Muscle of leg (tissue), 11 donors: Measurements from ENCODE around the gene COP1. TPM values are rescaled to one million over a fixed set of nuclear protein-coding genes. Genes with fewer than 3 reads are reported as not detected.

Source experiments
- DNase-seq: peaks from one replicate; pipeline ENCODE4 v3.0.0; 2013
- H3K27ac ChIP-seq: one replicate; pipeline ENCODE4 v1.5.1; 2013; ENCODE audit warnings: mild to moderate bottlenecking, low read length, control low read depth
- H3K27me3 ChIP-seq: one replicate; pipeline ENCODE4 v1.6.1; 2013; ENCODE audit warnings: low read length; ENCODE audit not compliant: control insufficient read depth, insufficient read depth
- H3K36me3 ChIP-seq: one replicate; pipeline ENCODE4 v1.6.1; 2013; ENCODE audit warnings: low read length; ENCODE audit not compliant: control insufficient read depth, insufficient read depth
- H3K4me1 ChIP-seq: one replicate; pipeline ENCODE4 v1.6.1; 2013; ENCODE audit warnings: low read length; ENCODE audit not compliant: control insufficient read depth, insufficient read depth
- H3K4me3 ChIP-seq: one replicate; pipeline ENCODE4 v1.5.1; 2013; ENCODE audit warnings: low read length, control low read depth
- H3K9me3 ChIP-seq: replicated peaks from 2 replicates; pipeline ENCODE4 v1.6.1; 2013; ENCODE audit warnings: low read depth, low read length; ENCODE audit not compliant: control insufficient read depth
- WGBS: methylation state at CpG from one replicate; pipeline ENCODE4 v1.1.5; 2013; ENCODE audit warnings: missing lambda C conversion rate; ENCODE audit not compliant: insufficient coverage; 5-methylcytosine and 5-hydroxymethylcytosine counted together
- polyA plus RNA-seq, 8 donors: library from polyadenylated mRNA; unstranded; fragments of 120-200 nt; gene quantifications; one replicate each; pipeline versions ENCODE4 v1.2.1 to v1.2.3, GENCODE V29; 2013; ENCODE audit warnings: inconsistent platforms in 1 of 8, low replicate concordance in 1 of 8; ENCODE audit not compliant: insufficient read length in 8 of 8, insufficient read depth in 1 of 8
- total RNA-seq: library from RNA; stranded (reverse); fragments of 120-200 nt; gene quantifications from one replicate; pipeline ENCODE4 v1.2.4, GENCODE V29; 2013

The COP1 gene
- total and polyA plus RNA-seq, 9 donors, result 32.8 to 41.9 (median 35.5) TPM

DNA sequence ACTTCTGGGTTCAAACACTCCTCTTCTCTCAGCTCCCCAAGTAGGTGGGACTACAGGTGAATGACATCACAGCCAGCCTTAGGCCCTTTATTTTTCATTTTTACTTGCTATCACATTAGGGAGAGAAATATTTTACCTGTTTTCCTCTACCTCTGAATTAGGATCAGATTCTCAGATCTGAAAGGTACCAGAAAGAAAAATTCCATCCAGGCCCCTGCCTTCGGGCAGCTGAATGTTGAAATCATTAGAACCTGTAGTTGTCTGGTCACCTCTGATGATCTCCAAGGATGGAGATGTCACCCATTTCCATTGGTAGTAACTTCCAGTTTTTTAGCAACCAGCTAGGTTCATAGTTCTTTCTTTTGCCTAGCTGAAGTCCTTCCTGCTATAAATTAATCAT, 288.1 kb downstream of the COP1 start:
- Histone ChIP-seq H3K27me3 (no peaks in the 10 kb centered on the region), H3K9me3 (no peaks in the 10 kb centered on the region), H3K4me3 (no peak overlapping the region), H3K4me1 (no peaks in the 10 kb centered on the region), H3K36me3 (no peaks in the 10 kb centered on the region), H3K27ac (no peak overlapping the region)
- DNase-seq, result no peak
- 63% methylated on average over 1 of the region's 1 CpG for WGBS

DNA sequence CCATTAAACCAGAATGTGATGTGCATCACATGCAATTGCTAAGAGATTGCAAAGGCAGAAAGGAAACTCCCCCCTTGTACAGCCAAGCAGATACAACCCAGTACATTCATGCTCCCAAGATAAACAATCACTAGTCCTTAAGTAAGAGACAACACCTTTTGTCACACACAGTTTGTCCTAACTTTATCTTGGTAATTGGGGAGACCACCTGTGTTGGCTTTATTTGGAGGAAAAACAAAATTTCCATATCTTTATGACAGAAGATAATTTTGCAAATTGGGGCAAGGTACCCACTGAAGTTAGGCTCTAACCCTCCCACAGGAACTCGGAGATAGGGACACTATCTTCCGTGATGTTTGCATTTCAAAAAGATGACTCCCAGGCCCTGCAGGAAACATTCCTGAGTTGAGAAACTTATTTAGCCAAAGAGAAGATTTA, 288.7 kb downstream of the COP1 start:
- Histone ChIP-seq H3K36me3 (no peaks in the 10 kb centered on the region), H3K27ac (no peak overlapping the region), H3K4me3 (no peak overlapping the region), H3K27me3 (no peaks in the 10 kb centered on the region), H3K9me3 (no peaks in the 10 kb centered on the region), H3K4me1 (no peaks in the 10 kb centered on the region)
- no CpG with 5 or more reads among the region's 2 CpGs for WGBS
- DNase-seq, result no peak

DNA sequence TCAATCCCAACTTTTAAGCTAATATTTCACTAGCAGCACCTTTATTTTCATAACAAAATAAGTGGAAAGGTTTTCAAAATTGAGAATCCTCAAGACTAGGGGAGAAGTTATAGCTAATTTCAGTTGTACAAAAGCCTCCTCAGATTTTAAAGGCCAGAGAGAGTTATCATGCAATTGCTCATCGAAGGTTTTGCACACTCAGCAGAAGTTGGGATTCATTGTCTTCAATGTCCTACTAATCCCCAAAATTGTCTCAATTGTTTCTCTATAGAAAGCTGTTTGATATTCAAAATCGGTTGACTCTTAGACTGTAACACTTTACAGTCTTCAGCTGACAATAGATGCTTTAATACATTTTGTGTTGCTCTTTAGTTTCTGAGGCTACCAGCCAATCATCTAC, 293.0 kb downstream of the COP1 start:
- H3K9me3 ChIP-seq, result peaks cover 15% of the 10 kb centered on the region
- WGBS, result no CpG with 5 or more reads among the region's 2 CpGs
- no peaks in the 10 kb centered on the region for H3K27me3 ChIP-seq
- no peak overlapping the region for H3K27ac ChIP-seq
- H3K36me3 ChIP-seq, result peaks cover 4% of the 10 kb centered on the region
- H3K4me3 ChIP-seq, result no peak overlapping the region
- no peaks in the 10 kb centered on the region for H3K4me1 ChIP-seq
- no peak for DNase-seq

DNA sequence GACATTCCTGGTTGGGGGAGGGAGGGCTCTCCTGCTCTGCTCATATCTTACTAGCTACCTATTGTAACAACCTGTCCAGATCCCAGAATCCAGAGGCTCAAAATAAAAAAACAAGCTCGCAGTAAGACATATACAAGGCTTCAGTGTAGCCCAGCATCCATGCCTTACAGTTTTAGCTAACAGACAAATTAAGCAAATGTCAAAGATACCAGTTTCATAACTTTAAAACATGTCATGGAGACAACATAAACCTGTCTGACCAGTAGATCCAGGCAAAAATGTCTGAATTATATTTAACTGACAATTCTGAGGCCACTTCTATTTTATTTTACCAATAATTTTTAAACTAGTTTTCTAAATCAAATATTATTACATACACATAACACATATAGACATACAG, 295.9 kb downstream of the COP1 start:
- Histone ChIP-seq H3K4me3 (no peak overlapping the region), H3K36me3 (peaks cover 4% of the 10 kb centered on the region), H3K9me3 (peaks cover 15% of the 10 kb centered on the region), H3K4me1 (no peaks in the 10 kb centered on the region), H3K27me3 (no peaks in the 10 kb centered on the region), H3K27ac (no peak overlapping the region)
- DNase-seq, result no peak
- 100% methylated on average over 1 of the region's 1 CpG for WGBS

DNA sequence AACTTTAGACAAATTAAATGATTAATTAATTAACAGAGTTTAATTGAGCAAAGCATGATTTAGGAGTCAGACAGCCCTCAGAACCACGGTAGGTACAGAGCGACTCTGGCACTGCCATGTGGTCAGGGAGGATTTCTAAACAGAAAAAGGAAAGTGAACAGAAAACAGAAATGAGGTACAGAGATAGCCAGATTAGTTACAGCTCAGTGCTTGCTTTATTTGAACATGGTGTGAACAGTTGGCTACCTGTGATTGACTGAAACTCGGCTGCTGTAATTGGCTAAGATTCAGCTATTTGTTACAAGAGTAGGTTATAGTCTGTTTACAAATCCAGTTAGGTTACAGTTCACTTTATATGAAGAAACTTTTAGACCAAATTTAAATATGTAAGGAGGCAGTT, 300.7 kb downstream of the COP1 start:
- Histone ChIP-seq H3K27me3 (no peaks in the 10 kb centered on the region), H3K27ac (no peak overlapping the region), H3K4me1 (no peaks in the 10 kb centered on the region), H3K9me3 (peaks cover 11% of the 10 kb centered on the region), H3K4me3 (no peak overlapping the region), H3K36me3 (peaks cover 6% of the 10 kb centered on the region)
- no peak for DNase-seq
- WGBS, result no CpG with 5 or more reads among the region's 3 CpGs

DNA sequence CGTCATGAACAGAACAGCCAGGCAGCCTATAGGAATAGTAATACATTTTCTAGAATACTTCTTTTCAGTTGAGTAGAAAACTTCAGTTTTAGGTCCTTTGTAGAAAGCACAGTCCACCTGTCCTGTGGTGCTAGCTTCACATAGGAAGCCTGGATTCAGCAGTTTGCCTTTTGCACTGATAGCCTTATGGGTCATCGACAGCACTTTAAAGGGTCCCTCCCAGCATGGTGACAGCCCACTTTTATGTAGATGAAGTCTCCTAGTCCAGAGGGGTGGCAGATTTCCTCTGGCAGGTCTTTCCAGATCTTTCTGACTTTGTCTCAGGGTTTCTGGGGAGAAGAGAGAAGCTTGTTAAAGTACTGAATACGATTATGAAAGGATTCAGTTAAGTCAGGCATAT, 302.3 kb downstream of the COP1 start:
- H3K4me3 ChIP-seq, result no peak overlapping the region
- WGBS, result no CpG with 5 or more reads among the region's 3 CpGs
- H3K4me1 ChIP-seq, result no peaks in the 10 kb centered on the region
- H3K36me3 ChIP-seq, result peaks cover 2% of the 10 kb centered on the region
- no peak overlapping the region for H3K27ac ChIP-seq
- H3K27me3 ChIP-seq, result no peaks in the 10 kb centered on the region
- no peaks in the 10 kb centered on the region for H3K9me3 ChIP-seq
- no peak for DNase-seq

DNA sequence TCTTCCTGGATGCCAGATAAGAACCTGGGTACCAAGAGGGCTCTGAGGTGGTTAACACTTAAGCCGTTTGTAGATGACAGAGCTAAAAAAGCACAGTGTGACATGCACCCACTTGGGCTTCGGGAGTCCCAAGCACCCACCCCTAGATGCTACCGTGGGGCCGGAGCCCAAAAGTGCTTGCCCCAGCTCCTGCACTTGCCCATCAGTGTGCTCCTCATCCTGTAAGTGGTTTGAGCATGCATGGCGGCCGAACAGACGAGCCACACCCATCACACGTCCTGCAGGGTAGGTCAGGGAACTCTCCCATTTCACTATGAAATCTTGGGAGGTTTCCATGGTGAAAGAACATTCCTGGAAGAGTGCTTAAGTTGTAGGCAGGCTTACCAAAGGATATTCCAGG, 304.8 kb downstream of the COP1 start:
- no peak overlapping the region for H3K4me3 ChIP-seq
- DNase-seq, result no peak
- H3K27ac ChIP-seq, result no peak overlapping the region
- peaks cover 2% of the 10 kb centered on the region for H3K36me3 ChIP-seq
- H3K9me3 ChIP-seq, result no peaks in the 10 kb centered on the region
- no peaks in the 10 kb centered on the region for H3K4me1 ChIP-seq
- WGBS, result 90% methylated on average over 8 of the region's 8 CpGs
- no peaks in the 10 kb centered on the region for H3K27me3 ChIP-seq

DNA sequence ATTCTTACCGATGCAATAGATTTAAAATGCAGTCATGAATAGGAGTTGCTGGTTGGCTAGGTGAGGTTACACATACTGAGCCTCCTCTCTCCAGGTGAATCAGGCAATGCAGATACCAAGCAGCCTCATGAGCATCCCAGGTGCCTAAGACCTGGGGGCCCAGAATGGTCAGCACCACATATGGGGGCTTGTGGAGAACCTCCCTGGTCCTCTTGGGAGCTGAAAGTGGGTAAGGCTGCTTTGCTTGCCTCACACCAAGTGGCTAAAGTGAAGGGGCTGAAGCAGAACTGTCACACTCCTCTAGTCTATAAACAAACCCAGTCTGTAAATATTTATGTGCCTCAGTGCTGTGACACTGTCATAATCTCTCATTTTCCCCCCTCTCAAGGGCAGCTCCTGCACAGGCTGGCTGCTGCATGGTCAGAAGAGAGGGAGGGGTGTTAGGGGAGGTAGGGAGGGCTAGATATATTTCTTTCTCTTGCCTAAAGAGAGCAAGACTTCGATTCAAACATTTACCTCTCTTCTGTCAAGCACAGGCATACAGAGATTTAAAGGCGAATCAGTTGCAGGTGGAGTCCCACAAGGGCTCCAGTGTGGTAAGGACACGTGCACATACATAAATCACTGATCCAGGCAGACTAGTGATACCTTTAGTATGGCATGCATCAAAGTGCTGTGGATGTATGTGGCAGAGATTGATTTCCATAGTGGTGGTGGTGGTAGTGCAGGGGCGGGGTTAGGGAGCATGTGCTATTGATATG, 305.8 kb downstream of the COP1 start:
- DNase-seq, result no peak
- Histone ChIP-seq H3K27ac (no peak overlapping the region), H3K4me1 (no peaks in the 10 kb centered on the region), H3K9me3 (no peaks in the 10 kb centered on the region), H3K4me3 (no peak overlapping the region), H3K36me3 (peaks cover 2% of the 10 kb centered on the region), H3K27me3 (no peaks in the 10 kb centered on the region)
- 85% methylated on average over 4 of the region's 5 CpGs for WGBS

DNA sequence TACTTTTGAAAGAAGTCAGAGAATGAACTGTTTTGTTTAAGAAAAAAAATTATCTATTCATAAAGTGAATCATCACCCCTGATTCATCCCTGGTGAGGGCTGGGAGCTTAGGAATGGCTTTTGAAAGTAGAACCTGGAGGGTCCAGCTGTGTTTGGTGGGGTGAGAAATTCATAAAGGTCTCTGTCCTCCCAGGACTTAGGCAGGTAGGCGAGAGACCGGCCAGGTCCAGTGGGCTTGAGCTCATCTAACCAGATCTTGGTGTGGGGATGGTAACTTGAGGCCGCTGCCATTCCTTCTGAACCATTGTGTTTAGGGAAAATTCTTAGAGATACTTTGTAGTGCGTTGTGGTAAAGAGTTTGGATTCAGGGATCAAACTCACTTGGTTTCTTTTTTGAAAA, 306.9 kb downstream of the COP1 start:
- Histone ChIP-seq H3K9me3 (peaks cover 2% of the 10 kb centered on the region), H3K27ac (no peak overlapping the region), H3K27me3 (no peaks in the 10 kb centered on the region), H3K4me1 (no peaks in the 10 kb centered on the region), H3K36me3 (peaks cover 2% of the 10 kb centered on the region), H3K4me3 (no peak overlapping the region)
- no peak for DNase-seq
- WGBS, result 100% methylated on average over 2 of the region's 4 CpGs

DNA sequence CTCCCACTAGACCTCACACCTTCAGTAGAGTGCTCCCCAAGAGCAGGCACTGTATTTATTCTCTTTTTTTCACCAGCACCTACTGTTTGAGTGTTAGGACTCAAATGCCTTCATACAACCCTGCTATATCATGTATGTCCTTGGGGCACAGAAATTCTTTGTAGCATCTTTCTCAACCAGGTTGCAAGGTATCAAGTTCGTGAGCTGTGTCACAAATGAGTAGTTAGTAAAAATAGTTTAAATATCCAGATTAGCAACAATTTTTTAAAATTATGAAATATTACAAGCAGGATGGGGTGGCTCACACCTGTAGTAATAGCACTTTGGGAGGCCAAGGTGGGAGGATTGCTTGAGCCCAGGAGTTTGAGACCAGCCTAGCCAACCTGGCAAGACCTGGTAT, 311.1 kb downstream of the COP1 start:
- no peak overlapping the region for H3K27ac ChIP-seq
- H3K4me3 ChIP-seq, result no peak overlapping the region
- no peaks in the 10 kb centered on the region for H3K27me3 ChIP-seq
- DNase-seq, result no peak
- H3K4me1 ChIP-seq, result no peaks in the 10 kb centered on the region
- peaks cover 2% of the 10 kb centered on the region for H3K9me3 ChIP-seq
- WGBS, result no CpG with 5 or more reads among the region's 1 CpG
- H3K36me3 ChIP-seq, result no peaks in the 10 kb centered on the region
